Neutrophil (primary cell): Measurements from ENCODE around the gene SLC25A29.
"Not testable (repeated sequence)": the region's sequence is repeated elsewhere in the genome, so short reads cannot be mapped to it uniquely, and the experiment has no call there.

Experiments used
- H3K27ac ChIP-seq: fragments of 200-600 bp; sonication (generic); 2 replicates; pipeline ENCODE4 v1.5.1; 2016; ENCODE audit warnings: mild to moderate bottlenecking, moderate library complexity
- H3K27me3 ChIP-seq: fragments of 200-600 bp; sonication (generic); 2 replicates; pipeline ENCODE4 v1.6.0; 2016; ENCODE audit warnings: mild to moderate bottlenecking
- H3K36me3 ChIP-seq: fragments of 200-600 bp; sonication (generic); 2 replicates; pipeline ENCODE4 v1.5.1; 2017
- H3K4me1 ChIP-seq, 2 experiments: fragments of 200-600 bp in 1 of 2; sonication (generic) in 1 of 2; 1 replicate in 1 of 2; 2 replicates in 1 of 2; pipeline versions ENCODE4 v1.5.1 to v1.6.1; 2013 to 2016; ENCODE audit warnings: low read depth in 1 of 2, low read length in 1 of 2, mild to moderate bottlenecking in 1 of 2, moderate library complexity in 1 of 2; ENCODE audit not compliant: control insufficient read depth in 1 of 2, insufficient read depth in 1 of 2
- H3K4me3 ChIP-seq, 2 experiments: fragments of 200-600 bp in 1 of 2; sonication (generic) in 1 of 2; 1 replicate in 1 of 2; 2 replicates in 1 of 2; pipeline ENCODE4 v1.5.1; 2013 to 2016; ENCODE audit warnings: low read depth in 1 of 2, low read length in 1 of 2, mild to moderate bottlenecking in 1 of 2, moderate library complexity in 1 of 2
- H3K9me3 ChIP-seq: fragments of 200-600 bp; sonication (generic); 2 replicates; pipeline ENCODE4 v1.5.1; 2016
- TF ChIP-seq, protein P1 (sequence below): fragments of 200-600 bp; sonication (generic); IDR thresholded peaks from 2 replicates; pipeline ENCODE4 v1.5.1; 2016; ENCODE audit warnings: antibody characterized with exemption

The SLC25A29 gene

DNA sequence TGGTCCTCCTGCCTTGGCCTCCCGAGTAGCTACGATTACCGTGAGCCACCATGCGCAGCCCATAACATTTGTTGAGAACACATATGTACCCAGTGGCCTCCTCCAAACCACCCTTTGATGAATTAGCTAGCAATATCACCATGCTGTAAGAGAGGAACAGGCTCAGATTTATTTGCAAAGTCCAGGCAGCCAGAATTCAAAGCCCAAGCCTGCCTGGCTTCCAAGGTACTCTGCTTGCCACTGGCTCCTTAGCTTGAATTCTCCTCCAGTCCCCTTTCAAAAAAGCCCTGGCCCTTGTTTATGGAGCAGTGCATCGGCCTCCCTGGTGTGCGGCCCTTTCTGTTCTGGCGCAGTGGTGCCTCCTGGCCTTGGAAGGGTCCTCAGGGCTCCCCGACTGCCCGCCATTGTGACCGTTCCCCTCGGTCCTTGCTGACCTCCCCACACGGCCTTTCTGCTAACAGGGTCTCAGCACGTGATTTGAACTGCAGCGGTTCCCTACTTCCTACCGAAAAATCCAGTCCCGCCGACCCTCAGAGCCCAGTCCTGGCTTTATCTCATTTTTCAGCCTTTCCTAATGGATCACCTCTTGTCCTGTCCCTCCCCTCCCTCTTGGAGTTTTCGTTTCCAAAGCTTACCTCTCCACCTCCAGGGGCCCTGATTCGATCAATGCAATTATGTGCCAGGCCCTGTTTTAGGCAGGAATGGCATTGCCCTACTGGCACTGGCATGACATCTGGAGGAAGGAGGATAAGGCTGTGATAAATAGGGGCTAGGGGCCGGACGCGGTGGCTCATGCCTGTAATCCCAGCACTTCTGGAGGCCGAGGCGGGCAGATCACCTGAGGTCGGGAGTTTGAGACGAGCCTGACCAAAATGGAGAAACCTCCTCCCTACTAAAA, 22.0 kb downstream of the SLC25A29 start:
- TF ChIP-seq, protein P1, sequence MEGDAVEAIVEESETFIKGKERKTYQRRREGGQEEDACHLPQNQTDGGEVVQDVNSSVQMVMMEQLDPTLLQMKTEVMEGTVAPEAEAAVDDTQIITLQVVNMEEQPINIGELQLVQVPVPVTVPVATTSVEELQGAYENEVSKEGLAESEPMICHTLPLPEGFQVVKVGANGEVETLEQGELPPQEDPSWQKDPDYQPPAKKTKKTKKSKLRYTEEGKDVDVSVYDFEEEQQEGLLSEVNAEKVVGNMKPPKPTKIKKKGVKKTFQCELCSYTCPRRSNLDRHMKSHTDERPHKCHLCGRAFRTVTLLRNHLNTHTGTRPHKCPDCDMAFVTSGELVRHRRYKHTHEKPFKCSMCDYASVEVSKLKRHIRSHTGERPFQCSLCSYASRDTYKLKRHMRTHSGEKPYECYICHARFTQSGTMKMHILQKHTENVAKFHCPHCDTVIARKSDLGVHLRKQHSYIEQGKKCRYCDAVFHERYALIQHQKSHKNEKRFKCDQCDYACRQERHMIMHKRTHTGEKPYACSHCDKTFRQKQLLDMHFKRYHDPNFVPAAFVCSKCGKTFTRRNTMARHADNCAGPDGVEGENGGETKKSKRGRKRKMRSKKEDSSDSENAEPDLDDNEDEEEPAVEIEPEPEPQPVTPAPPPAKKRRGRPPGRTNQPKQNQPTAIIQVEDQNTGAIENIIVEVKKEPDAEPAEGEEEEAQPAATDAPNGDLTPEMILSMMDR: no peak
- Histone ChIP-seq H3K36me3 (peaks cover 10% of the 10 kb centered on the region), H3K27me3 (no peaks in the 10 kb centered on the region), H3K27ac (no peak overlapping the region), H3K4me3 (peak overlapping the region; percentile 88 to 98), H3K9me3 (no peaks in the 10 kb centered on the region), H3K4me1 (peaks cover 14% of the 10 kb centered on the region in 2 experiments)

DNA sequence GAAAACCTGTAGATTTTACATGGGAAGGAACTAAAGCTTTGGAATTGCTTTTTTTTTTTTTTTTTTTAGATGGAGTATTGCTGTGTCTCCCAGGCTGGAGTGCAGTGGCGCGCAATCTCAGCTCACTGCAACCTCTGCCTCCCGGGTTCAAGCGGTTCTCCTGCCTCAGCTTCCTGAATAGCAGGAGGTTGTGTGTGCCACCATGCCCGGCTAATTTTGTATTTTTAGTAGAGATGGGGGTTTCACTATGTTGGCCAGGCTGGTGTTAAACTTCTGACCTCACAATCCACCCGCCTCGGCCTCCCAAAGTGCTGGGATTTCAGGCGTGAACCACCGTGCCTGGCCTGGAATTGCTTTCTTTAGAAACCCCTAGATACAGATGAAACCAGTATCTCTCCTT, 22.8 kb downstream of the SLC25A29 start:
- not testable (repeated sequence) for H3K36me3 ChIP-seq, H3K27ac ChIP-seq, H3K9me3 ChIP-seq, H3K27me3 ChIP-seq, H3K4me3 ChIP-seq
- peaks cover 22% of the 10 kb centered on the region in 2 experiments for H3K4me1 ChIP-seq

DNA sequence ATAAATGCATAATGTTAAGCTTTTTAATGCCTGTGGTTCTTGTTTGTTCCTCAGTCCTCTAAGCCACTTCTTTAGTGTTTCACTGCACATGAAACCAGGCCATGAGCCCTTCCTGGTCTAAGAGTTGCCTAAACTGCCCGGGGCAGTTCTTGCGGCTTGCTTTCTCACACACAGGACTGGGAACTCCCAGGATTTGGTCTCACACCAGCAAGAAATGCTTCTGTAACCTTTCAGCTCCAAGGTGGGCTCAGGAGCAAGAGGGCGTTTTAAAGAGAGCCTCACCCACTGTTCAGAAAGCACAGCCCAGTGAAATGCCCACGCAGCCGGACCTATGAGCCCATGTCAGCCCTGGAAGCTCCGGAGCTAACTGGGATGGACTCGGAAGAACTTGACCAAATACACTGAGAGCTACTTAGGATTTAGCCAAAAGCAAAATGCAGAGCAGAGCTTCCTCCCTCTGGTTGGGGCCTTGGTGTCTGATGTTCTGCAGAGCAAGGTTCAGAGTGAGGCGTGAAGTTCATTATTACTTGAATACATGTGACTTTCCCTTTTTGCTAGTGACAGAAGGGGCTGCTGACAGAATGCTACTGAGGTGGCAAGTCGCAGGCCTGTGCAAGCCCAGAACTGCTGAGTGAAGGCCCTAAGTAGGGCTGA, 23.4 kb downstream of the SLC25A29 start:
- Histone ChIP-seq H3K9me3 (no peaks in the 10 kb centered on the region), H3K27ac (no peak overlapping the region), H3K4me1 (peaks cover 24% of the 10 kb centered on the region in 2 experiments), H3K27me3 (no peaks in the 10 kb centered on the region), H3K36me3 (peaks cover 6% of the 10 kb centered on the region), H3K4me3 (no peak overlapping the region)
- TF ChIP-seq, protein P1: no peak

DNA sequence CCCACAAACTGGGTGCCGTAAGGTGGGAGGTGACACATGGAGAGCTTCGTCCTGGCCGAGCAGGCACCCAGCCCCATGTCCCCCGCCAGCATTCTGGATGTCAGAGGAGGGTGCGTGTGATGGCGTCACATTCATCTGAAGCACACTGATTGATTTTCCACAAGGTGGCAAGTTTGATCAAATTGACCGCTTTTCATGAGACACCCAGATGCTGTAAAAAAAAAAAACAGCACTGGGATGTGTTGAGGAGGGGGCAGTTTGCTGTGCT, 24.2 kb downstream of the SLC25A29 start:
- peaks cover 24% of the 10 kb centered on the region in 2 experiments for H3K4me1 ChIP-seq
- H3K4me3 ChIP-seq: no peak overlapping the region
- no peak overlapping the region for H3K27ac ChIP-seq
- H3K9me3 ChIP-seq: no peaks in the 10 kb centered on the region
- TF ChIP-seq, protein P1: no peak
- H3K36me3 ChIP-seq: peaks cover 9% of the 10 kb centered on the region
- no peaks in the 10 kb centered on the region for H3K27me3 ChIP-seq

DNA sequence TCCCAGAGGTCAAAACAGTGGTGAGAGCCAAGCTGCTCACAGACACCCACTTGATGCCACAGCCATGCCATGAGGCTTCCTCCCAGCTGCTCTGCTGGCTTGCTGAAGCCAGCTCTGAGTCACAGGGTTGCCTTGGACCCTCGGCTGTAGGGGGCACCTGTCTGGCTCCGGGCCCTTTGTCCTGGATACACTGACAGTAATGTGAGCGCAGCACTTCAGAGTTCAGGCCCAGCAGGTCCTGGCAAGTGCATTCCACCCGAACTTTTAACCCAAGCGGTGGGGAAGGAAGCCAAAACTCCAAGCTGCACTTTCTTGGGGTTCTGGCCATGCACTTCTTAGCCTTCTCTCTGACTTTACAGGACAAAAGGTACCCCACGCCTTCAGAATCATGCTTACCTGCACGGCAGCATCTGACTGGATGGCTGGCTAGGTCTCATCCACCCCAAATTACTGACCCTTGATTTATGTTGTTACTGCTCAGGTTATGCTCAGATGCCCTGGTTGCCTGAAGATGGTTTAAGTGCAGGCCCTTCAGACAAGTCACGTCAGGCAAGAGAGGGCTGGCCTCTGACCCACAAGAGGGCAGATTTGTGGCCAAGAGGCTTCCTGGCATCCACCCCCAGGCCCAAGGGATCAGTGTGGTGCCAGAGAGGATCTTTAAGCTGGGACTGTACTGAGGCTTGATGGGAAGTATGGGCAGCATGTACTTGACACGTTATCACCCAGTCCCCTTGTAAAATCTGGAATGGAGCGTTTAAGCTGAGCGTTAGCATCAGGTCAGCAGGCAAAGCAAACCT, 24.8 kb downstream of the SLC25A29 start:
- peaks cover 15% of the 10 kb centered on the region for H3K36me3 ChIP-seq
- H3K27ac ChIP-seq: no peak overlapping the region

More for the DNA sequence above, 24.8 kb downstream of the SLC25A29 start:
- no peaks in the 10 kb centered on the region for H3K9me3 ChIP-seq
- TF ChIP-seq, protein P1: no peak
- no peaks in the 10 kb centered on the region for H3K27me3 ChIP-seq
- H3K4me1 ChIP-seq: peaks cover 24% of the 10 kb centered on the region in 2 experiments
- no peak overlapping the region for H3K4me3 ChIP-seq
